ENCODE results near the gene CRPPA. TPM values are rescaled to one million over a fixed set of nuclear protein-coding genes. Genes with fewer than 3 reads are reported as not detected.

Gene CRPPA
- total RNA-seq, 3 donors from 2014 or later (not counting 1 experiment from before 2014, with no cell fraction given) = 2.1 to 4.7 (median 2.5) TPM

DNA sequence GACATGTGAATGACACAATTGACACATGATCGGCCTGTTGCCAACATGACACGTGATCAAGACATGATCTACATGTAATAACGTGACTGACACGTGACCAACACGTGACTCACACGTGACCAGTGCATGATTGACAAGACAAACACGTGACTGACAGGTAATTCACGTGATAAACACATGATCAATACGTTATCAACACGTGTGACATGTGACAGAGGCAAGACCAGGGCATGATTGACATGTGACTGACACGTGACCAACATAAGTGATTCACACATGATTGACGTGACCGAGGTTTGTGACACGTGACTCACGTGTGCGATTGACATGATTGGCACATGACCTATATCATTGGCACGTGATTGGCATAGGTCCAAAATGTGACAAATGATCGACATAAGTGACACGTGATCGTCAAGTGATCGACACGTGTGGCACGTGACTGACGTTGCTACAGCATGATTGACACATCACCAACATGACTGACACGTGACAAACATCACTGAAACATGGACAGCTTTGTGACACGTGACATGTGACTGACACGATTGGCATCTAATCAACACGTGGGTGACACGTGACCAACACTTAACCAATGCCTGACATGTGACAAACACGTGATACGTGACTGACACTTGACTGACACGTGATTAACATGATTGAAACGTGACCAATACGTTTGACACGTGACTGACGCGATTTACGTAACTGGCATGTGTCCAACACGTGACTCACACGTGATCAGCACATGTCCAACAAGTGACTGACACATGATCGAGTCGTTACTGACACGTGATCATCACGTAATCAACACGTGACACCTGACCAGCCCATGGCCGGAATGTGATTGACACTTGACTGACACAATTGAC, 23.0 kb downstream of the CRPPA start:
- Histone ChIP-seq H3K9me3 (ENCODE audit: control insufficient read depth, insufficient read depth, low read length) (peaks cover 35% of the 10 kb centered on the region), H3K36me3 (ENCODE audit: control insufficient read depth, insufficient read depth, low read length) (no peaks in the 10 kb centered on the region), H3K27ac (ENCODE audit: low read length) (no peak overlapping the region), H3K4me1 (ENCODE audit: control insufficient read depth, insufficient read depth, low read length) (no peaks in the 10 kb centered on the region), H3K27me3 (ENCODE audit: control insufficient read depth, insufficient read depth, low read length) (no peaks in the 10 kb centered on the region), H3K4me3 (ENCODE audit: low read length) (no peak overlapping the region)
- H3K4me1 Mint-ChIP-seq = peaks cover 7 to 11% of the 10 kb centered on the region in 2 donors
- DNase-seq (peak in 1 of 2 donors; percentile 14), ATAC-seq (peak in 1 of 3 donors; percentile 8)
- no peak overlapping the region for H3K4me3 Mint-ChIP-seq
- H3K27me3 Mint-ChIP-seq (ENCODE audit: low read depth in 2 of 2) = no peaks in the 10 kb centered on the region
- H3K27ac Mint-ChIP-seq = peak overlapping the region in 1 of 2 donors; percentile 16
- H3K9me3 Mint-ChIP-seq = peaks cover 19 to 20% of the 10 kb centered on the region in 2 donors
- intact Hi-C loops (cut with micrococcal nuclease) = no loop called here
- TF ChIP-seq, protein P1, sequence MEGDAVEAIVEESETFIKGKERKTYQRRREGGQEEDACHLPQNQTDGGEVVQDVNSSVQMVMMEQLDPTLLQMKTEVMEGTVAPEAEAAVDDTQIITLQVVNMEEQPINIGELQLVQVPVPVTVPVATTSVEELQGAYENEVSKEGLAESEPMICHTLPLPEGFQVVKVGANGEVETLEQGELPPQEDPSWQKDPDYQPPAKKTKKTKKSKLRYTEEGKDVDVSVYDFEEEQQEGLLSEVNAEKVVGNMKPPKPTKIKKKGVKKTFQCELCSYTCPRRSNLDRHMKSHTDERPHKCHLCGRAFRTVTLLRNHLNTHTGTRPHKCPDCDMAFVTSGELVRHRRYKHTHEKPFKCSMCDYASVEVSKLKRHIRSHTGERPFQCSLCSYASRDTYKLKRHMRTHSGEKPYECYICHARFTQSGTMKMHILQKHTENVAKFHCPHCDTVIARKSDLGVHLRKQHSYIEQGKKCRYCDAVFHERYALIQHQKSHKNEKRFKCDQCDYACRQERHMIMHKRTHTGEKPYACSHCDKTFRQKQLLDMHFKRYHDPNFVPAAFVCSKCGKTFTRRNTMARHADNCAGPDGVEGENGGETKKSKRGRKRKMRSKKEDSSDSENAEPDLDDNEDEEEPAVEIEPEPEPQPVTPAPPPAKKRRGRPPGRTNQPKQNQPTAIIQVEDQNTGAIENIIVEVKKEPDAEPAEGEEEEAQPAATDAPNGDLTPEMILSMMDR (IDR thresholded peaks at IDR 0.05) = no peak
- peaks cover 30% of the 10 kb centered on the region for H3K36me3 Mint-ChIP-seq
- WGBS (ENCODE audit: insufficient coverage) = 96% methylated on average over 46 of the region's 46 CpGs

DNA sequence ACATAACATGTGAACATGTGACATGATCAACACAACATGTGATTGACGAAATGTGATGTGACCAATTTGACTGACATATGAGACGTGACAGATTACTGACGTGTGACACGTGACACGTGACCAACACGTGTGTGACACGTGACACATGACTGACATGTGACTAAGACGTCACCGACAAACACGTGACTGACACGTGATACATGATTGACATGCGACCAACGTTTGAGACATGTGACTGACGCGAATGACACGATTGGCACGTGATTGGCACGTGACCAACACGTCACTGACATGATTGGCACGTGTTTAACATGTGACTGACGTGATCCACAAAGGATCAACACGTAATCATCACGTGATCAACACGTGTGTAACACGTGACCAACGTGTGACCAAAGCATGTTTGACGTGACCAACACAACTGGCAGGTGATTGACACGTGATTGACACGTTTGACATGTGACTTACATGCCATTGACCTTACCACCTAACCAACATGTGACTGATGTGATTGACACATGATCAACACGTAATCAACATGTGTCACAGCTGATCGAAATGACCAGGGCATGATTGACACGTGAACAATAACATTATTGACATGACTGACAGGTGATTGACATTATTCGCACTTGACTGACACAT, 23.7 kb downstream of the CRPPA start:
- no peak overlapping the region for H3K4me3 Mint-ChIP-seq
- H3K27me3 Mint-ChIP-seq (ENCODE audit: low read depth in 2 of 2) = no peaks in the 10 kb centered on the region
- DNase-seq (peak in 1 of 2 donors; percentile 19), ATAC-seq (peak in 1 of 3 donors; percentile 34)
- H3K36me3 ChIP-seq (ENCODE audit: control insufficient read depth, insufficient read depth, low read length) = no peaks in the 10 kb centered on the region
- H3K9me3 Mint-ChIP-seq = peaks cover 16 to 17% of the 10 kb centered on the region in 2 donors
- TF ChIP-seq, protein P1 (IDR thresholded peaks at IDR 0.05) = no peak
- peaks cover 23% of the 10 kb centered on the region for H3K36me3 Mint-ChIP-seq
- H3K27me3 ChIP-seq (ENCODE audit: control insufficient read depth, insufficient read depth, low read length) = no peaks in the 10 kb centered on the region
- WGBS (ENCODE audit: insufficient coverage) = 95% methylated on average over 33 of the region's 33 CpGs
- peaks cover 7 to 11% of the 10 kb centered on the region in 2 donors for H3K4me1 Mint-ChIP-seq
- intact Hi-C loops (cut with micrococcal nuclease) = no loop called here
- H3K27ac Mint-ChIP-seq = no peak overlapping the region
- H3K4me3 ChIP-seq (ENCODE audit: low read length) = no peak overlapping the region
- H3K9me3 ChIP-seq (ENCODE audit: control insufficient read depth, insufficient read depth, low read length) = peaks cover 35% of the 10 kb centered on the region
- H3K27ac ChIP-seq (ENCODE audit: low read length) = no peak overlapping the region
- H3K4me1 ChIP-seq (ENCODE audit: control insufficient read depth, insufficient read depth, low read length) = no peaks in the 10 kb centered on the region

DNA sequence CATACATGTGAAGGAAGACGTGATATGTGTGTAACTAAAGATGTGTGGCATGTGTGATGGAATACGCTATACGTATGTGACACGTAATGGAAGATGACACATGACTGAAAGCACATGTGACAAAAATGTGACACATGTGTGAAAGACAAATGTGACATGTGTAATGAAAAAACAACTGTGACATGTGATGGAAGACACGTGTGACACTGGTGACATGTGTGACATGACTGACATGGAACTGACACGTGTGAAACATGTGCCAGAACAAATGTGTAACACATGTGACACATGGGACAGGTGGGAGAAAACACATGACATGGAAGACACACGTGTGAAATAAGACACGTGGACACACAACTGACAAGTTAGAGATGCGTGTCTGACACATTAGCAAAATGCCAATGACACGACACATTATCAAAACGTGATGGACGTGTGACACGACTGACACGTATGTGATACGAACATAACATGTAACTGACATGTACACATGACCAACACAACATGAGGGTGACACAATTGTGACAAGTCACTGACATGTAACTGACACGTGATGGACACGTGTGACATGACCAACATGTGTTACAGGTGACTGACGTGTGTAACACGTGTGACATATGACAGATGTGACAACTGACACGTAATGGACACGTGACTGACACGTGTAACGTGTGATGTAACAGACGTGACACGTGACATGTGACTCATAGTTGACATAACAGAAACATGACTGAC, 24.4 kb downstream of the CRPPA start:
- Mint-ChIP-seq H3K27me3 (ENCODE audit: low read depth in 2 of 2) (no peaks in the 10 kb centered on the region), H3K9me3 (peaks cover 11 to 14% of the 10 kb centered on the region in 2 donors), H3K36me3 (peaks cover 16% of the 10 kb centered on the region), H3K4me1 (peaks cover 7 to 11% of the 10 kb centered on the region in 2 donors), H3K27ac (peak overlapping the region; percentile 48 to 75), H3K4me3 (peak overlapping the region; percentile 41)
- 96% methylated on average over 25 of the region's 25 CpGs for WGBS (ENCODE audit: insufficient coverage)
- Histone ChIP-seq H3K9me3 (ENCODE audit: control insufficient read depth, insufficient read depth, low read length) (peaks cover 35% of the 10 kb centered on the region), H3K4me3 (ENCODE audit: low read length) (no peak overlapping the region), H3K27me3 (ENCODE audit: control insufficient read depth, insufficient read depth, low read length) (no peaks in the 10 kb centered on the region), H3K36me3 (ENCODE audit: control insufficient read depth, insufficient read depth, low read length) (no peaks in the 10 kb centered on the region), H3K4me1 (ENCODE audit: control insufficient read depth, insufficient read depth, low read length) (no peaks in the 10 kb centered on the region), H3K27ac (ENCODE audit: low read length) (no peak overlapping the region)
- intact Hi-C loops (cut with micrococcal nuclease) = no loop called here
- ATAC-seq (peak in 1 of 3 donors; percentile 30), DNase-seq (peak; percentile 19 to 23)
- TF ChIP-seq, protein P1 (IDR thresholded peaks at IDR 0.05) = no peak

Data from natural killer cell (primary cell).